ENCODE measurements around the gene MAT1A.

DNA sequence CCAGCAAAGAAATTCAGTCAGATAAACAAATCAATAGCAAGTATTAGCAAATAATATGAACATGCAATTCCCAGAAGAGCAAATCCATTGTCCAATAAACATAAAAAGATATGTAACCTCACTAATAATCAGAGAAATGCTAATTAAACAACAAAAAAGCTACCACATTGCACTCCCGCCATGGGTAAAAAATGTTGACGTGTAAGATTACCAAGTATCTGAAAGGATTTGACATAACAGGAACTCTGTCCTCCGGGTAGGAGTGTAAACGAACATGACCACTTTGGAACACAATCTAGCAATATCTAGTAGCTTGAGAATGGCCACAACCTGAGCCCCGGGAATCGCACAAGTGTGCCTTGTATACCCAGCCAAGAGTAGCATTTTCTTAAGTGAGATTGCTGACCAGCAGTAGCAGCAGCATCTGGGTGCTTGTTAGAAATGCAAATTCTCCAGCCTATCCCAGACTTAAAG lies 35.5 kb upstream of the MAT1A start:
- TF ChIP-seq, protein P1, sequence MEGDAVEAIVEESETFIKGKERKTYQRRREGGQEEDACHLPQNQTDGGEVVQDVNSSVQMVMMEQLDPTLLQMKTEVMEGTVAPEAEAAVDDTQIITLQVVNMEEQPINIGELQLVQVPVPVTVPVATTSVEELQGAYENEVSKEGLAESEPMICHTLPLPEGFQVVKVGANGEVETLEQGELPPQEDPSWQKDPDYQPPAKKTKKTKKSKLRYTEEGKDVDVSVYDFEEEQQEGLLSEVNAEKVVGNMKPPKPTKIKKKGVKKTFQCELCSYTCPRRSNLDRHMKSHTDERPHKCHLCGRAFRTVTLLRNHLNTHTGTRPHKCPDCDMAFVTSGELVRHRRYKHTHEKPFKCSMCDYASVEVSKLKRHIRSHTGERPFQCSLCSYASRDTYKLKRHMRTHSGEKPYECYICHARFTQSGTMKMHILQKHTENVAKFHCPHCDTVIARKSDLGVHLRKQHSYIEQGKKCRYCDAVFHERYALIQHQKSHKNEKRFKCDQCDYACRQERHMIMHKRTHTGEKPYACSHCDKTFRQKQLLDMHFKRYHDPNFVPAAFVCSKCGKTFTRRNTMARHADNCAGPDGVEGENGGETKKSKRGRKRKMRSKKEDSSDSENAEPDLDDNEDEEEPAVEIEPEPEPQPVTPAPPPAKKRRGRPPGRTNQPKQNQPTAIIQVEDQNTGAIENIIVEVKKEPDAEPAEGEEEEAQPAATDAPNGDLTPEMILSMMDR (IDR thresholded peaks at IDR 0.05; ENCODE audit: poor library complexity), result no peak
- TF ChIP-seq EZH2 (IDR thresholded peaks at IDR 0.05; ENCODE audit: borderline replicate concordance), result no peak

Data from hepatocyte (in vitro differentiated cells).